ENCODE results near the gene QKI. TPM values are rescaled to one million over a fixed set of nuclear protein-coding genes. Genes with fewer than 3 reads are reported as not detected.

Gene QKI
- total and polyA plus RNA-seq, 2 donors (not counting 1 experiment from before 2014, with no cell fraction given) = 129 to 224 TPM

- no peak overlapping the region for H2AFZ ChIP-seq (ENCODE audit: low read length)
- H3K79me2 ChIP-seq (ENCODE audit: control insufficient read depth, insufficient read depth, low read length) = no peaks in the 10 kb centered on the region
- no peak overlapping the region for H3K4me3 ChIP-seq (replicated peaks in 1 of 4; ENCODE audit: control extremely low read depth in 1 of 4, insufficient read depth in 1 of 4, low read depth in 3 of 4, low read length in 4 of 4)
- H3K27me3 ChIP-seq (ENCODE audit: control insufficient read depth, insufficient read depth, low read length) = no peaks in the 10 kb centered on the region
- TF ChIP-seq EZH2 (IDR thresholded peaks at IDR 0.05; ENCODE audit: low read length, missing control alignments) = no peak
- no peak for TF ChIP-seq CTCF (conservative IDR thresholded peaks at IDR 0.05 in 1 of 2, IDR thresholded peaks at IDR 0.05 in 1 of 2; ENCODE audit: low read depth in 1 of 2, low read length in 2 of 2)
- H3K27ac ChIP-seq (ENCODE audit: insufficient read depth, low read length) = no peak overlapping the region
- no peaks in the 10 kb centered on the region for H3K36me3 ChIP-seq (ENCODE audit: control insufficient read depth, insufficient read depth, low read length)
- H3K4me1 ChIP-seq (ENCODE audit: control insufficient read depth, extremely low read depth, insufficient read depth, low read length) = no peaks in the 10 kb centered on the region
- no peak overlapping the region for H3K9ac ChIP-seq (ENCODE audit: insufficient read depth, low read length)
- H4K20me1 ChIP-seq (ENCODE audit: control insufficient read depth, extremely low read depth, insufficient read depth, low read length) = no peaks in the 10 kb centered on the region
- H3K9me3 ChIP-seq (ENCODE audit: control insufficient read depth, insufficient read depth, low read depth, low read length) = no peaks in the 10 kb centered on the region
- H3K4me2 ChIP-seq (ENCODE audit: extremely low read depth, insufficient read depth, low read length) = no peak overlapping the region
- no peak for DNase-seq (ENCODE audit: low read depth in 2 of 2)
Observed at GRCh38 chr6:163375361-163375760, 39.2 kb upstream of the QKI start.

GRCh38 chr6:163376187-163376586 is 38.3 kb upstream of the QKI start:
- H3K9ac ChIP-seq (ENCODE audit: insufficient read depth, low read length) = no peak overlapping the region
- H3K4me2 ChIP-seq (ENCODE audit: extremely low read depth, insufficient read depth, low read length) = no peak overlapping the region
- no peak for DNase-seq (ENCODE audit: low read depth in 2 of 2)
- no peaks in the 10 kb centered on the region for H3K27me3 ChIP-seq (ENCODE audit: control insufficient read depth, insufficient read depth, low read length)
- H4K20me1 ChIP-seq (ENCODE audit: control insufficient read depth, extremely low read depth, insufficient read depth, low read length) = no peaks in the 10 kb centered on the region
- H3K36me3 ChIP-seq (ENCODE audit: control insufficient read depth, insufficient read depth, low read length) = no peaks in the 10 kb centered on the region
- TF ChIP-seq CTCF (conservative IDR thresholded peaks at IDR 0.05 in 1 of 2, IDR thresholded peaks at IDR 0.05 in 1 of 2; ENCODE audit: low read depth in 1 of 2, low read length in 2 of 2) (no peak), EZH2 (IDR thresholded peaks at IDR 0.05; ENCODE audit: low read length, missing control alignments) (no peak)
- no peak overlapping the region for H3K4me3 ChIP-seq (replicated peaks in 1 of 4; ENCODE audit: control extremely low read depth in 1 of 4, insufficient read depth in 1 of 4, low read depth in 3 of 4, low read length in 4 of 4)
- no peak overlapping the region for H3K27ac ChIP-seq (ENCODE audit: insufficient read depth, low read length)
- H3K4me1 ChIP-seq (ENCODE audit: control insufficient read depth, extremely low read depth, insufficient read depth, low read length) = no peaks in the 10 kb centered on the region
- H3K79me2 ChIP-seq (ENCODE audit: control insufficient read depth, insufficient read depth, low read length) = no peaks in the 10 kb centered on the region
- H2AFZ ChIP-seq (ENCODE audit: low read length) = no peak overlapping the region
- no peaks in the 10 kb centered on the region for H3K9me3 ChIP-seq (ENCODE audit: control insufficient read depth, insufficient read depth, low read depth, low read length)

GRCh38 chr6:163377561-163377960 is 37.0 kb upstream of the QKI start:
- Histone ChIP-seq H3K79me2 (ENCODE audit: control insufficient read depth, insufficient read depth, low read length) (no peaks in the 10 kb centered on the region), H2AFZ (ENCODE audit: low read length) (no peak overlapping the region), H3K27ac (ENCODE audit: insufficient read depth, low read length) (no peak overlapping the region), H3K4me3 (replicated peaks in 1 of 4; ENCODE audit: control extremely low read depth in 1 of 4, insufficient read depth in 1 of 4, low read depth in 3 of 4, low read length in 4 of 4) (no peak overlapping the region), H3K36me3 (ENCODE audit: control insufficient read depth, insufficient read depth, low read length) (no peaks in the 10 kb centered on the region), H3K4me2 (ENCODE audit: extremely low read depth, insufficient read depth, low read length) (no peak overlapping the region), H3K9ac (ENCODE audit: insufficient read depth, low read length) (no peak overlapping the region), H3K4me1 (ENCODE audit: control insufficient read depth, extremely low read depth, insufficient read depth, low read length) (no peaks in the 10 kb centered on the region), H3K9me3 (ENCODE audit: control insufficient read depth, insufficient read depth, low read depth, low read length) (no peaks in the 10 kb centered on the region), H3K27me3 (ENCODE audit: control insufficient read depth, insufficient read depth, low read length) (no peaks in the 10 kb centered on the region), H4K20me1 (ENCODE audit: control insufficient read depth, extremely low read depth, insufficient read depth, low read length) (no peaks in the 10 kb centered on the region)
- TF ChIP-seq CTCF (conservative IDR thresholded peaks at IDR 0.05 in 1 of 2, IDR thresholded peaks at IDR 0.05 in 1 of 2; ENCODE audit: low read depth in 1 of 2, low read length in 2 of 2) (no peak), EZH2 (IDR thresholded peaks at IDR 0.05; ENCODE audit: low read length, missing control alignments) (no peak)
- DNase-seq (ENCODE audit: low read depth in 2 of 2) = no peak
